C4-2B (cell line): ENCODE results near the gene MYO7A.

ENCODE experiments used
- H3K27ac ChIP-seq: fragments of 450-650 bp; 2 replicates; pipeline ENCODE4 v1.5.1; 2017
- CTCF ChIP-seq: fragments of 450-650 bp; conservative IDR thresholded peaks from 2 replicates; pipeline ENCODE4 v1.5.1; 2017; ENCODE audit warnings: mild to moderate bottlenecking
- ZFX ChIP-seq: fragments of 450-650 bp; IDR thresholded peaks from 2 replicates; pipeline ENCODE4 v1.6.1; 2017

Gene MYO7A

GRCh38 chr11:77089004-77089545 lies 39.0 kb upstream of the MYO7A start:
- TF ChIP-seq ZFX = no peak
- TF ChIP-seq CTCF = no peak
- peak overlapping the region; percentile 4; the same call in 1 of the 2 replicates for H3K27ac ChIP-seq

- H3K27ac ChIP-seq = no peak overlapping the region
- TF ChIP-seq CTCF (no peak), ZFX (no peak)
Measured at GRCh38 chr11:77090046-77090372, 38.0 kb upstream of the MYO7A start.

- H3K27ac ChIP-seq = no peak overlapping the region
- no peak for TF ChIP-seq CTCF
- no peak for TF ChIP-seq ZFX
Measured at GRCh38 chr11:77090373-77091111, 37.5 kb upstream of the MYO7A start.

- no peak overlapping the region for H3K27ac ChIP-seq
- TF ChIP-seq CTCF = peak; percentile 98
- no peak for TF ChIP-seq ZFX
Measured at GRCh38 chr11:77091146-77091940, 36.7 kb upstream of the MYO7A start.

- no peak overlapping the region for H3K27ac ChIP-seq
- TF ChIP-seq CTCF (no peak), ZFX (no peak)
Measured at GRCh38 chr11:77092382-77092781, 35.7 kb upstream of the MYO7A start.

- TF ChIP-seq CTCF (no peak), ZFX (no peak)
- H3K27ac ChIP-seq = no peak overlapping the region
Measured at GRCh38 chr11:77093056-77093891, 34.8 kb upstream of the MYO7A start.
